Chondrocyte (in vitro differentiated cells): Measurements from ENCODE around the gene KCNK10. TPM values are rescaled to one million over a fixed set of nuclear protein-coding genes. Genes with fewer than 3 reads are reported as not detected.

Experiments
- DNase-seq: peaks from one replicate; pipeline ENCODE4 v3.0.0; 2021; ENCODE audit warnings: mixed read lengths, low spot score
- H3K27ac Mint-ChIP-seq: one replicate; pipeline ENCODE4 v1.8.0; 2021; ENCODE audit warnings: mild to moderate bottlenecking, moderate library complexity, mixed read lengths; ENCODE audit not compliant: unreplicated experiment
- H3K27me3 Mint-ChIP-seq: 2 replicates; pipeline ENCODE4 v1.8.0; 2021; ENCODE audit warnings: low read depth, mixed read lengths
- H3K36me3 Mint-ChIP-seq: 2 replicates; pipeline ENCODE4 v1.8.0; 2021; ENCODE audit warnings: low read depth, mixed read lengths
- H3K4me1 Mint-ChIP-seq: 2 replicates; pipeline ENCODE4 v1.8.0; 2021; ENCODE audit warnings: low read depth, mild to moderate bottlenecking, mixed read lengths
- H3K4me3 Mint-ChIP-seq: one replicate; pipeline ENCODE4 v1.8.0; 2021; ENCODE audit warnings: mild to moderate bottlenecking, moderate library complexity, mixed read lengths; ENCODE audit not compliant: unreplicated experiment
- H3K9me3 Mint-ChIP-seq: 2 replicates; pipeline ENCODE4 v1.8.0; 2021; ENCODE audit warnings: low read depth, mixed read lengths
- total RNA-seq: library from RNA; stranded (reverse); gene quantifications from 3 replicates; pipeline ENCODE4 v1.2.1, GENCODE V29; 2021
- TF ChIP-seq, protein P1 (sequence below): fragments of 200-600 bp; sonication (generic); IDR thresholded peaks from 2 replicates; pipeline ENCODE4 v1.5.0; 2021; ENCODE audit warnings: antibody characterized with exemption, mild to moderate bottlenecking, moderate library complexity

Gene KCNK10
- total RNA-seq, 1 donor from 2014 or later: not detected

DNA sequence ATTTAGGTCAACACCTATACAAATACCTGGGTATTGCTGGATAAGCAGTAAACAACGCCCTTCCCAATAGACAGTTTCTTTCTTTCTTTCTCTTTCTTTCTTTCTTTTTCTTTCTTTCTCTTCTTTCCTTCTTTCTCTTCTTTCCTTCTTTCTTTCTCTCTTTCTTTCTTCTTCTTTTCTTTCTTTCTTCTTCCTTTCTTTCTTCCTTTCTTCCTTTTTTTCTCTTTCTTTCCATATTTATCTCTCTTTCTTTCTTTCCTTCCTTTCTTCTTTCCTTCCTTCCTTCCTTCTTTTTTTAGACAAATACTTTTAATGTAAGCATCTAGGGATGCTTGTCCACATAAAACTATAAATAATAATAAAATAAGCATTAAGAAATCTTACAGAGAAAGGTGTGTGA, 123.2 kb downstream of the KCNK10 start:
- no peaks in the 10 kb centered on the region for H3K4me1 Mint-ChIP-seq
- TF ChIP-seq, protein P1, sequence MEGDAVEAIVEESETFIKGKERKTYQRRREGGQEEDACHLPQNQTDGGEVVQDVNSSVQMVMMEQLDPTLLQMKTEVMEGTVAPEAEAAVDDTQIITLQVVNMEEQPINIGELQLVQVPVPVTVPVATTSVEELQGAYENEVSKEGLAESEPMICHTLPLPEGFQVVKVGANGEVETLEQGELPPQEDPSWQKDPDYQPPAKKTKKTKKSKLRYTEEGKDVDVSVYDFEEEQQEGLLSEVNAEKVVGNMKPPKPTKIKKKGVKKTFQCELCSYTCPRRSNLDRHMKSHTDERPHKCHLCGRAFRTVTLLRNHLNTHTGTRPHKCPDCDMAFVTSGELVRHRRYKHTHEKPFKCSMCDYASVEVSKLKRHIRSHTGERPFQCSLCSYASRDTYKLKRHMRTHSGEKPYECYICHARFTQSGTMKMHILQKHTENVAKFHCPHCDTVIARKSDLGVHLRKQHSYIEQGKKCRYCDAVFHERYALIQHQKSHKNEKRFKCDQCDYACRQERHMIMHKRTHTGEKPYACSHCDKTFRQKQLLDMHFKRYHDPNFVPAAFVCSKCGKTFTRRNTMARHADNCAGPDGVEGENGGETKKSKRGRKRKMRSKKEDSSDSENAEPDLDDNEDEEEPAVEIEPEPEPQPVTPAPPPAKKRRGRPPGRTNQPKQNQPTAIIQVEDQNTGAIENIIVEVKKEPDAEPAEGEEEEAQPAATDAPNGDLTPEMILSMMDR: no peak
- no peaks in the 10 kb centered on the region for H3K9me3 Mint-ChIP-seq
- H3K36me3 Mint-ChIP-seq: no peaks in the 10 kb centered on the region
- no peak overlapping the region for H3K4me3 Mint-ChIP-seq
- DNase-seq: no peak
- H3K27ac Mint-ChIP-seq: no peak overlapping the region
- H3K27me3 Mint-ChIP-seq: peaks cover 8% of the 10 kb centered on the region

DNA sequence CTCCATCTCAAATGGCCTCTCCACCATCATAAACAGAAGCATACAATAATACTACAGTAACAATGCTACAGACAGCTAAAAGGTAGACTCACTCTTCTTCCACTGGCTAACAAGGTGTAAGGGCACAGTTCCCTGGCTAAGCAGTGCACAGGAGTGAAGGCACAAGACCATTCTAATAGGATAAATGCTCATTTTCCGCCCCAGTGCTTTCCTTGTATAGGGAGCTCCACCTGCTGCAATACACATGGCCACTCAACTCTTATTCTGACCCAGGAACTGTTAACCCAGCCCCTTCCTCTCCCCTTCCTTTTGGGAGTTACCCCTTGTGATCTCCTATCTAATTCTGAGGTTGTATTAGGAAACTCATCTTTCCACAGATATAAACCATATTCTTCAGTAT, 124.6 kb downstream of the KCNK10 start:
- DNase-seq: no peak
- Mint-ChIP-seq H3K4me1 (no peaks in the 10 kb centered on the region), H3K4me3 (no peak overlapping the region), H3K9me3 (no peaks in the 10 kb centered on the region), H3K36me3 (no peaks in the 10 kb centered on the region), H3K27ac (no peak overlapping the region), H3K27me3 (peaks cover 12% of the 10 kb centered on the region)
- TF ChIP-seq, protein P1: no peak

DNA sequence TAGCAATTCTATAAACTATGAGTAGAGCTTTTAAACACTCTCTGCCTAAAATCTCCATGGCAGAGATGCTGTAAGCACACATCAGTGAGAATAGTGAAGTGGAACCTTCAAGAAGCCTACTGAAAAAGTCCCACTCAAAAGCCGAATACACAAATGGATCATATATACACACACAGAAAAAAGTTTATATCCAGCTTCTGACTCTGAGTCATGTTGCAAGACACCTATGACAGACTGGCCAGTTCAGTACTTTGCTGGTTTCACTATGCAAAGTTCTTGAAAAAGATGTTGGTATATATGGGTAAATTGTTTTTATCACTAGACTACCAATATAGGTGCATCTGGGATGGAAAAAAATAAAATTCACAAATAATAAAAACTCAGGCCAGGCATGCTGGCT, 126.1 kb downstream of the KCNK10 start:
- H3K36me3 Mint-ChIP-seq: no peaks in the 10 kb centered on the region
- DNase-seq: no peak
- peaks cover 15% of the 10 kb centered on the region for H3K27me3 Mint-ChIP-seq
- H3K4me3 Mint-ChIP-seq: no peak overlapping the region
- TF ChIP-seq, protein P1: no peak
- no peak overlapping the region for H3K27ac Mint-ChIP-seq
- H3K9me3 Mint-ChIP-seq: no peaks in the 10 kb centered on the region
- H3K4me1 Mint-ChIP-seq: no peaks in the 10 kb centered on the region

DNA sequence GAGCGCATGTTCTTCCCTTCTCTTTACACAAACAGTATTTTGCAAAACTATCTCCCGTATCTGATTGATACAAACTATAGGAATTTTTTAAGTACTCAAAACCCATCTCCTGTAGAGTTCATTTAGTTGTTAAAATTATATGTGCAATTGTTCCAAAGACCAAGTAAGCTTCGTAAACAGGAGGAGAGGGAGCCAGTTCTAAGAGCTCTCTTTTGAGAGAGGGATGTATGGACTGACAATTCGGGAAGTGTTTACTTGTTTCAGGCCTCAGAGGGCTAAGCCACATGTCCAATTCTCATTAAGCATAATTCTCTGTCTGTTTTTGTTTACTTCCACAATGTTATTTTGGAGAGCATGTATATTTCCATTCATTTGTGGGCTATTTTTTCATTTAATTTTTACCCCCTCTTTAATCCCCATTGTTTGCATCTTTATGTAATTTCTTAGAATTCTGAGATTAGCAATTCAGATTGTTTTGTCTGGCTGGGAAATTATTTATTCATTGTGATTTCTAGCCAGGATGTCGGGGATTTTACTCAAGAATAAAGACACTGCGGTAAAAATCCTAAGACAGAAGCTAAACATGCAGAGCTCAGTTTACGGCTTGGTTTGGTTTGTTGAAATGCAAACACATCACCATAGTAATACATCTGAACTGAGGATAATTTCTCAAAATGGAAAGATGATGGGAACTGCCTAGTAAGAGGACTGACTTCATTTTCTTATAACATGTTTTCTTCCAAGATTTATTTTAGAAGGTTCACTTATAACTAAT, 126.8 kb downstream of the KCNK10 start:
- TF ChIP-seq, protein P1: no peak
- Mint-ChIP-seq H3K4me1 (no peaks in the 10 kb centered on the region), H3K27ac (no peak overlapping the region), H3K36me3 (no peaks in the 10 kb centered on the region), H3K27me3 (peaks cover 15% of the 10 kb centered on the region), H3K9me3 (no peaks in the 10 kb centered on the region), H3K4me3 (no peak overlapping the region)
- no peak for DNase-seq

DNA sequence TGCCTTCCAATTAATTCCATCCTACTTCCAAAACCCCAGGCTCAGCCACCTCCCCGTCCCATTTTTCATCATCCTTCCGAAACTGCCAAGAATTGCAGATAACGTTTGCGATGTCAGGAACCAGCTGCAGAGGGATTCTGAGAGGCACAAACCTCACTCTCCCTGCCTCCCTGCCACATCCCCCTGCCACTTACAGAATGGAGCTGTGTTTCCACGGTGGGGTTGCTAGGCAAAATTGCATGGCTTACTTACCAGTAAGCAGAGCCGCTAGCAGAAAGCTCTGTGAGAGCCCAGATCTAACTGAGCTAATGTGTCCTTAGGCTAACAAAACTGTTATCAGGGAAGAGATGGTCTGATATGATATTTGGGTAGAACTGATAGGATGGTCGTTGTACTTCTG, 127.4 kb downstream of the KCNK10 start:
- no peak for DNase-seq
- TF ChIP-seq, protein P1: no peak
- Mint-ChIP-seq H3K27me3 (peaks cover 15% of the 10 kb centered on the region), H3K27ac (no peak overlapping the region), H3K36me3 (no peaks in the 10 kb centered on the region), H3K4me3 (no peak overlapping the region), H3K4me1 (no peaks in the 10 kb centered on the region), H3K9me3 (no peaks in the 10 kb centered on the region)
